ENCODE data around the gene FAF1.
"Not testable (repeated sequence)": the region's sequence is repeated elsewhere in the genome, so short reads cannot be mapped to it uniquely, and the experiment has no call there.

FAF1 gene

GRCh38 chr1:50750021-50750619 is 209.9 kb downstream of the FAF1 start:
- in situ Hi-C loops (cut with MboI; ENCODE audit: low pct_unique_long_range_greater_than_20kb, low sequenced_read_pairs, unreplicated experiment): no loop called here
- no peak for DNase-seq (ENCODE audit: low spot score)
- TF ChIP-seq, protein P1, sequence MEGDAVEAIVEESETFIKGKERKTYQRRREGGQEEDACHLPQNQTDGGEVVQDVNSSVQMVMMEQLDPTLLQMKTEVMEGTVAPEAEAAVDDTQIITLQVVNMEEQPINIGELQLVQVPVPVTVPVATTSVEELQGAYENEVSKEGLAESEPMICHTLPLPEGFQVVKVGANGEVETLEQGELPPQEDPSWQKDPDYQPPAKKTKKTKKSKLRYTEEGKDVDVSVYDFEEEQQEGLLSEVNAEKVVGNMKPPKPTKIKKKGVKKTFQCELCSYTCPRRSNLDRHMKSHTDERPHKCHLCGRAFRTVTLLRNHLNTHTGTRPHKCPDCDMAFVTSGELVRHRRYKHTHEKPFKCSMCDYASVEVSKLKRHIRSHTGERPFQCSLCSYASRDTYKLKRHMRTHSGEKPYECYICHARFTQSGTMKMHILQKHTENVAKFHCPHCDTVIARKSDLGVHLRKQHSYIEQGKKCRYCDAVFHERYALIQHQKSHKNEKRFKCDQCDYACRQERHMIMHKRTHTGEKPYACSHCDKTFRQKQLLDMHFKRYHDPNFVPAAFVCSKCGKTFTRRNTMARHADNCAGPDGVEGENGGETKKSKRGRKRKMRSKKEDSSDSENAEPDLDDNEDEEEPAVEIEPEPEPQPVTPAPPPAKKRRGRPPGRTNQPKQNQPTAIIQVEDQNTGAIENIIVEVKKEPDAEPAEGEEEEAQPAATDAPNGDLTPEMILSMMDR (IDR thresholded peaks at IDR 0.05; ENCODE audit: extremely low read depth, insufficient read depth, missing control alignments): peak; percentile 23

DNA sequence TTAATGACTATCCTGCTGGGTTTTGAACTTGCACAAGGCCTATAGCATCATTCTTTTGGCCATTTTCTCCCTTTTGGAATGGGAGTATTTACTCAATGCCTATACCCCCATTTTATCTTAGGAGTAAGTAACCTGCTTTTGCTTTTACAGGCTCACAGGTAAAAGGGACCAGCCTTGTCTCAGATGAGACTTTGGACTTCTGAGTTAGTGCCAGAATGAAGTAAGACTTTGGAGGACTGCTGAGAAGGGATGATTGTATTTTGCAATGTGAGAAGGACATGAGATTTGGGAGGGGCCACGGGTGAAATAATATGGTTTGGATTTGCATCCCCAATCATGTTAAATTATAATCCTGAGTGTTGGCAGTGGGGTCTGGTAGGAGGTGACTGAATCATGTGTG is 212.7 kb downstream of the FAF1 start:
- TF ChIP-seq, protein P1 (IDR thresholded peaks at IDR 0.05; ENCODE audit: extremely low read depth, insufficient read depth, missing control alignments): no peak
- no peak for DNase-seq (ENCODE audit: low spot score)
- in situ Hi-C loops (cut with MboI; ENCODE audit: low pct_unique_long_range_greater_than_20kb, low sequenced_read_pairs, unreplicated experiment): no loop called here

DNA sequence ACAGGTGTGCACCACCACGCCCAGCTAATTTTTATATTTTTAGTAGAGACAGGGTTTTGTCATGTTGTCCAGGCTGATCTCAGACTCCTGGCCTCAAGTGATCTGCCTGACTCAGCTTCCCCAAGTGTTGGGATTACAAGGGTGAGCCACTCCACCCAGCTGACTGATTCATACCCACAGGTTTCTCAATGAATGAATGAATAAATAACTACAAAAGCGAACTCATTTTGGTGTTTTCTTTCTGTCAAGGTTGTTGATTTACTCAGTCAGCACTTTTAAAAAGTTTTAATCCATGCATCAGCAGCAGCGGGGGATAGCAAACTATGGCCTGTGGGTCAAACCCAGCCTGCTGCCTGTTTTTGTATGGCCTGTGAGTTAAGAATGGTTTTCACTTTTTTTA is 217.5 kb downstream of the FAF1 start:
- TF ChIP-seq, protein P1 (IDR thresholded peaks at IDR 0.05; ENCODE audit: extremely low read depth, insufficient read depth, missing control alignments): no peak
- in situ Hi-C loops (cut with MboI; ENCODE audit: low pct_unique_long_range_greater_than_20kb, low sequenced_read_pairs, unreplicated experiment): no loop called here

GRCh38 chr1:50739125-50739524 is 220.9 kb downstream of the FAF1 start:
- in situ Hi-C loops (cut with MboI; ENCODE audit: low pct_unique_long_range_greater_than_20kb, low sequenced_read_pairs, unreplicated experiment): no loop called here
- TF ChIP-seq, protein P1 (IDR thresholded peaks at IDR 0.05; ENCODE audit: extremely low read depth, insufficient read depth, missing control alignments): no peak
- no peak for DNase-seq (ENCODE audit: low spot score)

More for the DNA sequence above, 217.5 kb downstream of the FAF1 start:
- no peak for DNase-seq (ENCODE audit: low spot score)

- in situ Hi-C loops (cut with MboI; ENCODE audit: low pct_unique_long_range_greater_than_20kb, low sequenced_read_pairs, unreplicated experiment): no loop called here
- TF ChIP-seq, protein P1 (IDR thresholded peaks at IDR 0.05; ENCODE audit: extremely low read depth, insufficient read depth, missing control alignments): peak; percentile 51
- peak; percentile 21 for DNase-seq (ENCODE audit: low spot score)
Observed at GRCh38 chr1:50735443-50735842, 224.6 kb downstream of the FAF1 start.

DNA sequence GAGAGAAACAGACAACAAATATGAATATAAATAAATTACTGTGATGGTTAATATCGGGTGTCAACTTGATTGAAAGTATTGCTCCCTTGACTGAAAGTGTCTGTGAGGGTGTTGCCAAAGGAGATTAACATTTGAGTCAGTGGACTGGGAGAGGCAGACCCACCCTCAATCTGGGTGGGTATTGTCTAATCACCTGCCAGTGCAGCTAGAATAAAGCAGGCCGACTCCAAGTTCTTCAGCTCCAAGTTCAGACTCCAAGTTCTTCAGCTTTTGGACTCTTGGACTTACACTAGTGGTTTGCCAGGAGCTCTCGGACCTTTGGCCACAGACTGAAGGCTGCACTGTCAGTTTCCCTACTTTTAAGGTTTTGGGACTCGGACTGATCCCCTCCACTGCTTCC is 232.5 kb downstream of the FAF1 start:
- in situ Hi-C loops (cut with MboI; ENCODE audit: low pct_unique_long_range_greater_than_20kb, low sequenced_read_pairs, unreplicated experiment); DNase-seq (ENCODE audit: low spot score): not testable (repeated sequence)

- TF ChIP-seq, protein P1 (IDR thresholded peaks at IDR 0.05; ENCODE audit: extremely low read depth, insufficient read depth, missing control alignments): no peak
- DNase-seq (ENCODE audit: low spot score): peak; percentile 35
- in situ Hi-C loops (cut with MboI; ENCODE audit: low pct_unique_long_range_greater_than_20kb, low sequenced_read_pairs, unreplicated experiment): no loop called here
Observed at GRCh38 chr1:50724626-50725286, 235.3 kb downstream of the FAF1 start.
